Measurements from ENCODE around the gene PDSS2.
"Not testable (repeated sequence)": the region's sequence is repeated elsewhere in the genome, so short reads cannot be mapped to it uniquely, and the experiment has no call there.

Gene PDSS2

GRCh38 chr6:107185391-107185970, 273.9 kb downstream of the PDSS2 start:
- H3K36me3 ChIP-seq (ENCODE audit: insufficient read depth, low read length): no peaks in the 10 kb centered on the region
- no peak overlapping the region for H3K9ac ChIP-seq (ENCODE audit: low read depth, low read length)
- no peaks in the 10 kb centered on the region for H3K9me3 ChIP-seq (ENCODE audit: control insufficient read depth, insufficient read depth, low read length)
- no peaks in the 10 kb centered on the region for H3K4me1 ChIP-seq (ENCODE audit: insufficient read depth, low read length)

GRCh38 chr6:107184435-107184834, 274.9 kb downstream of the PDSS2 start:
- Histone ChIP-seq H3K9me3 (ENCODE audit: control insufficient read depth, insufficient read depth, low read length) (no peaks in the 10 kb centered on the region), H3K4me1 (ENCODE audit: insufficient read depth, low read length) (no peaks in the 10 kb centered on the region), H3K9ac (ENCODE audit: low read depth, low read length) (no peak overlapping the region), H3K36me3 (ENCODE audit: insufficient read depth, low read length) (no peaks in the 10 kb centered on the region)

GRCh38 chr6:107180099-107180498, 279.3 kb downstream of the PDSS2 start:
- Histone ChIP-seq H3K4me1 (ENCODE audit: insufficient read depth, low read length) (no peaks in the 10 kb centered on the region), H3K9me3 (ENCODE audit: control insufficient read depth, insufficient read depth, low read length) (no peaks in the 10 kb centered on the region)

GRCh38 chr6:107179004-107179403, 280.4 kb downstream of the PDSS2 start:
- Histone ChIP-seq H3K36me3 (ENCODE audit: insufficient read depth, low read length) (no peaks in the 10 kb centered on the region), H3K9ac (ENCODE audit: low read depth, low read length) (no peak overlapping the region), H3K4me1 (ENCODE audit: insufficient read depth, low read length) (no peaks in the 10 kb centered on the region), H3K9me3 (ENCODE audit: control insufficient read depth, insufficient read depth, low read length) (no peaks in the 10 kb centered on the region)

More at GRCh38 chr6:107180099-107180498, 279.3 kb downstream of the PDSS2 start:
- no peaks in the 10 kb centered on the region for H3K36me3 ChIP-seq (ENCODE audit: insufficient read depth, low read length)
- H3K9ac ChIP-seq (ENCODE audit: low read depth, low read length): no peak overlapping the region

GRCh38 chr6:107173779-107174178, 285.6 kb downstream of the PDSS2 start:
- no peak overlapping the region for H3K9ac ChIP-seq (ENCODE audit: low read depth, low read length)

GRCh38 chr6:107171513-107171912, 287.9 kb downstream of the PDSS2 start:
- Histone ChIP-seq H3K4me1 (ENCODE audit: insufficient read depth, low read length) (no peaks in the 10 kb centered on the region), H3K9ac (ENCODE audit: low read depth, low read length) (no peak overlapping the region), H3K36me3 (ENCODE audit: insufficient read depth, low read length) (no peaks in the 10 kb centered on the region), H3K9me3 (ENCODE audit: control insufficient read depth, insufficient read depth, low read length) (peaks cover 3% of the 10 kb centered on the region; the same call in 1 of the 2 replicates)

More at GRCh38 chr6:107173779-107174178, 285.6 kb downstream of the PDSS2 start:
- no peaks in the 10 kb centered on the region for H3K4me1 ChIP-seq (ENCODE audit: insufficient read depth, low read length)
- peaks cover 3% of the 10 kb centered on the region; the same call in 1 of the 2 replicates for H3K9me3 ChIP-seq (ENCODE audit: control insufficient read depth, insufficient read depth, low read length)
- no peaks in the 10 kb centered on the region for H3K36me3 ChIP-seq (ENCODE audit: insufficient read depth, low read length)

- H3K36me3 ChIP-seq (ENCODE audit: insufficient read depth, low read length); H3K4me1 ChIP-seq (ENCODE audit: insufficient read depth, low read length); H3K9me3 ChIP-seq (ENCODE audit: control insufficient read depth, insufficient read depth, low read length); H3K9ac ChIP-seq (ENCODE audit: low read depth, low read length): not testable (repeated sequence)
Measured at GRCh38 chr6:107164299-107164698, 295.1 kb downstream of the PDSS2 start.

GRCh38 chr6:107161521-107161920, 297.8 kb downstream of the PDSS2 start:
- H3K9ac ChIP-seq (ENCODE audit: low read depth, low read length): no peak overlapping the region

GRCh38 chr6:107156617-107157016, 302.7 kb downstream of the PDSS2 start:
- H3K9ac ChIP-seq (ENCODE audit: low read depth, low read length): no peak overlapping the region
- H3K4me1 ChIP-seq (ENCODE audit: insufficient read depth, low read length): peaks cover 17% of the 10 kb centered on the region
- H3K36me3 ChIP-seq (ENCODE audit: insufficient read depth, low read length): no peaks in the 10 kb centered on the region
- H3K9me3 ChIP-seq (ENCODE audit: control insufficient read depth, insufficient read depth, low read length): no peaks in the 10 kb centered on the region

More at GRCh38 chr6:107161521-107161920, 297.8 kb downstream of the PDSS2 start:
- Histone ChIP-seq H3K9me3 (ENCODE audit: control insufficient read depth, insufficient read depth, low read length) (no peaks in the 10 kb centered on the region), H3K4me1 (ENCODE audit: insufficient read depth, low read length) (no peaks in the 10 kb centered on the region), H3K36me3 (ENCODE audit: insufficient read depth, low read length) (no peaks in the 10 kb centered on the region)

GRCh38 chr6:107154801-107155160, 304.6 kb downstream of the PDSS2 start:
- Histone ChIP-seq H3K36me3 (ENCODE audit: insufficient read depth, low read length) (no peaks in the 10 kb centered on the region), H3K9me3 (ENCODE audit: control insufficient read depth, insufficient read depth, low read length) (no peaks in the 10 kb centered on the region), H3K4me1 (ENCODE audit: insufficient read depth, low read length) (peaks cover 19% of the 10 kb centered on the region), H3K9ac (ENCODE audit: low read depth, low read length) (no peak overlapping the region)

GRCh38 chr6:107154131-107154800, 305.1 kb downstream of the PDSS2 start:
- Histone ChIP-seq H3K4me1 (ENCODE audit: insufficient read depth, low read length) (peaks cover 19% of the 10 kb centered on the region), H3K36me3 (ENCODE audit: insufficient read depth, low read length) (no peaks in the 10 kb centered on the region), H3K9me3 (ENCODE audit: control insufficient read depth, insufficient read depth, low read length) (no peaks in the 10 kb centered on the region), H3K9ac (ENCODE audit: low read depth, low read length) (no peak overlapping the region)

- H3K9ac ChIP-seq (ENCODE audit: low read depth, low read length): no peak overlapping the region
- no peaks in the 10 kb centered on the region for H3K9me3 ChIP-seq (ENCODE audit: control insufficient read depth, insufficient read depth, low read length)
- H3K4me1 ChIP-seq (ENCODE audit: insufficient read depth, low read length): peaks cover 19% of the 10 kb centered on the region
- H3K36me3 ChIP-seq (ENCODE audit: insufficient read depth, low read length): no peaks in the 10 kb centered on the region
Measured at GRCh38 chr6:107152638-107153430, 306.5 kb downstream of the PDSS2 start.

- Histone ChIP-seq H3K9ac (ENCODE audit: low read depth, low read length) (no peak overlapping the region), H3K4me1 (ENCODE audit: insufficient read depth, low read length) (no peaks in the 10 kb centered on the region), H3K9me3 (ENCODE audit: control insufficient read depth, insufficient read depth, low read length) (no peaks in the 10 kb centered on the region), H3K36me3 (ENCODE audit: insufficient read depth, low read length) (no peaks in the 10 kb centered on the region)
Measured at GRCh38 chr6:107144666-107145065, 314.7 kb downstream of the PDSS2 start.

- Histone ChIP-seq H3K9me3 (ENCODE audit: control insufficient read depth, insufficient read depth, low read length) (no peaks in the 10 kb centered on the region), H3K9ac (ENCODE audit: low read depth, low read length) (no peak overlapping the region), H3K36me3 (ENCODE audit: insufficient read depth, low read length) (no peaks in the 10 kb centered on the region), H3K4me1 (ENCODE audit: insufficient read depth, low read length) (no peaks in the 10 kb centered on the region)
Measured at GRCh38 chr6:107144014-107144413, 315.4 kb downstream of the PDSS2 start.

GRCh38 chr6:107140581-107140980, 318.8 kb downstream of the PDSS2 start:
- Histone ChIP-seq H3K9me3 (ENCODE audit: control insufficient read depth, insufficient read depth, low read length) (no peaks in the 10 kb centered on the region), H3K9ac (ENCODE audit: low read depth, low read length) (no peak overlapping the region), H3K36me3 (ENCODE audit: insufficient read depth, low read length) (no peaks in the 10 kb centered on the region), H3K4me1 (ENCODE audit: insufficient read depth, low read length) (no peaks in the 10 kb centered on the region; the same call in 1 of the 2 replicates)

All from ES-I3 (cell line).